GM18498 (cell line): ENCODE results near the gene SPTBN1.
A peak's percentile ranks its signal among the peaks of the same experiment; 100 is the strongest.

Experiments used
- ATAC-seq: cut with Tn5 transposase; IDR thresholded peaks from one replicate; pipeline ENCODE4 v1.9.1; 2021; ENCODE audit warnings: mild to moderate bottlenecking, moderate library complexity; ENCODE audit not compliant: unreplicated experiment

The SPTBN1 gene

DNA sequence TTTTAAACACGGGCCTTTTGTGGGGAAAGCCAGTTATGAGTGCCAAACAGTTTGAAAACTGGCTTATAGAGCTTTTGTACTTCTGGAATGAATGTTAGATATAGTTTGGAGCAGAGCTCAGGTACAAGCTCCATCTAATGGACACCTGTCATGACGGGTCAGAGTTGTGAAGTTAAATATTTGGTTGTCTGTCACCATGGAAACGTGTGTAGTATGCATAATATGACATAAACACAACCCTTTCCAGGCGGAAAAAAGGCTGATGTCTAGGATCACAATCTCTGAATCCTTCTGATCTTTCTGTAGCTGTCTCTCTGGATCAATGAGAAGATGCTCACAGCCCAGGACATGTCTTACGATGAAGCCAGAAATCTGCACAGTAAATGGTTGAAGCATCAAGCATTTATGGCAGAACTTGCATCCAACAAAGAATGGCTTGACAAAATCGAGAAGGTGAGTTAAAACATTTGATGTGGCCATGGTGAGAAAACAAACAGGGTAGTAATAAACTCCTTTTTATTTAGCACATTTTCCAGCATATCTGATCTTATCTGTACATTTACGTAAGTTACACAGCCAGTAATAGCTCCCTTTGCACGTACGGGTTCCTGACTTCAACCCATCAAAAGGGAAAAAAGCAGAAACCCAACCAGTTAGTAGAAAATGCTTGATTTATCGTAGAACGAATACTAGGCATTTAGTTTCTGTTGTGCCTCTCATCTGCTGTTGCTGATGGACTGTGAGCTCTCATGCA, 186.7 kb downstream of the SPTBN1 start:
- ATAC-seq = no peak

DNA sequence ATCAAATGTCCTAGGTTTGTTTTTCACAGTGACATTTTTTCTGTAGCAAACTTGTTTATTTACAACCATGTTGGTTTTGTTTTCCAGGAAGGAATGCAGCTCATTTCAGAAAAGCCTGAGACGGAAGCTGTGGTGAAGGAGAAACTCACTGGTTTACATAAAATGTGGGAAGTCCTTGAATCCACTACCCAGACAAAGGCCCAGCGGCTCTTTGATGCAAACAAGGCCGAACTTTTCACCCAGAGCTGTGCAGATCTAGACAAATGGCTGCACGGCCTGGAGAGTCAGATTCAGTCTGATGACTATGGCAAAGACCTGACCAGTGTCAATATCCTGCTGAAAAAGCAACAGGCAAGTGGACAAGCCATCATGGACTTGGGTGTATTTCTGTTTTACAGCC, 188.1 kb downstream of the SPTBN1 start:
- no peak for ATAC-seq

DNA sequence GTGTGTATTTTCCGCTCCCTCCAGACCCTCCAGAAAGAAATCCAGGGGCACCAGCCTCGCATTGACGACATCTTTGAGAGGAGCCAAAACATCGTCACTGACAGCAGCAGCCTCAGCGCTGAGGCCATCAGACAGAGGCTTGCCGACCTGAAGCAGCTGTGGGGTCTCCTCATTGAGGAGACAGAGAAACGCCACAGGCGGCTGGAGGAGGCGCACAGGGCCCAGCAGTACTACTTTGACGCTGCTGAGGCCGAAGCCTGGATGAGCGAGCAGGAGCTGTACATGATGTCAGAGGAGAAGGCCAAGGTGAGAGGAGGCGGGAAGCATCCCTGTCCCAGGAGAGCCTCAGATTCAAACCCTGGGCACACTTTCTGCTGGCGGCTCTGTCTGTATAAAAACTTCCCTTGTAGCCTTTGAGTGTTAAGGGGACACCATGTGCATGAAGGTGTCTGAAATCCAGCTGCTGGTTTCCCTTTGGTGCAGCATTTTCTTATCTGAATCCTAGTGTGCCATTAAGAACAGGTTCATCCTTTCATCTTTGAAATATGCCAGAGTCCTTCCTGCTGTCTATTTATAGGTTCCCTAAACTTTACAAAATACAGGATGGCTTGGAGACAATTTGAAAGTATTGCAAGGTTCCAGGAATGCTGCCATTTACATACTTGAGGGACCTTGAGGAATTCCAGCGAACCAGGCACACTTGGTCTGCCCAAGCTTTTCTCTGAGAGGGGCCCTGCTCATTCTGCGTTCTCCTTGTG, 190.2 kb downstream of the SPTBN1 start:
- no peak for ATAC-seq

DNA sequence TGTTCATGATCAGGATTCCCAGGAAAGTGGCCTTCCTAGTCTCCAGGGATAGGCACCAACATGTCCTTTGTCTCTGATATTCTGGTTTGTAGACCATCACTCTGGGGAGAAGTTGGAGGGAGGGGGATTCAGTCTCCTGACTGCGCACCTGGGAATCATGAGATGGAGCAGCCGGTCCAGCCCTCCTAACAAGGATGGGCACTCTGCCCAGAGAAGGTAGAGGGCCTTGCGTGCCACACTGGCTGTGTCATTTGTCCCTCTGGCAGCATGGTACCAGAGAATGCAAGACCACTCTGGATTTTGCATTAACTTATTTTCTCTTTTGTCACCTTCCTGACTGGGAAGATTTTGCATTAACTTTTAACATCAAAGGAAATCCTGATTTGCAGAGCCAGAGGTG, 192.1 kb downstream of the SPTBN1 start:
- ATAC-seq = no peak

DNA sequence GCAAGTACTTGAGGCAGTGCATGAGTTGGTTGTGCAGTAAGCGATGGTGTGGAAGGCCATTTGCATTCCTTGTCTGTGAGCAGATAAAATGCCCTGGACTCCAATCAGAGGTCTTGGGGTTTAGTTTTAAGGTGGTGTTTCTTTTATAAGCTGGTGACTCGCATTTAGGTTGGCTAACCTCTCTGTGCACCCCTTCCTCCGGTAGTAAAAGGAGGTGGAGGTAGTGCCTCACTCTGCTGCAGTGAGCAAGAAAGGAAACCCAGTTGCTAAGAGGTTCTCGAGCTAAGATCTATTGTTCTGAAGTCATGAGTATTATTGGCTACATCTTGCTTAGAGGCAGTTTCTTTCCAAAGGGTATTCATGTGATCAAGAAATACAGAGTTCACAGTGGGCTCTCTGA, 193.1 kb downstream of the SPTBN1 start:
- ATAC-seq = no peak

DNA sequence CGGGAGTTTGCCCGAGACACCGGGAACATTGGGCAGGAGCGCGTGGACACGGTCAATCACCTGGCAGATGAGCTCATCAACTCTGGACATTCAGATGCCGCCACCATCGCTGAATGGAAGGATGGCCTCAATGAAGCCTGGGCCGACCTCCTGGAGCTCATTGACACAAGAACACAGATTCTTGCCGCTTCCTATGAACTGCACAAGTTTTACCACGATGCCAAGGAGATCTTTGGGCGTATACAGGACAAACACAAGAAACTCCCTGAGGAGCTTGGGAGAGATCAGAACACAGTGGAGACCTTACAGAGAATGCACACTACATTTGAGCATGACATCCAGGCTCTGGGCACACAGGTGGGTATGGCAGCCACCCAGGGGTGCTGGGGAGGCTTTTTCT, 193.5 kb downstream of the SPTBN1 start:
- no peak for ATAC-seq

DNA sequence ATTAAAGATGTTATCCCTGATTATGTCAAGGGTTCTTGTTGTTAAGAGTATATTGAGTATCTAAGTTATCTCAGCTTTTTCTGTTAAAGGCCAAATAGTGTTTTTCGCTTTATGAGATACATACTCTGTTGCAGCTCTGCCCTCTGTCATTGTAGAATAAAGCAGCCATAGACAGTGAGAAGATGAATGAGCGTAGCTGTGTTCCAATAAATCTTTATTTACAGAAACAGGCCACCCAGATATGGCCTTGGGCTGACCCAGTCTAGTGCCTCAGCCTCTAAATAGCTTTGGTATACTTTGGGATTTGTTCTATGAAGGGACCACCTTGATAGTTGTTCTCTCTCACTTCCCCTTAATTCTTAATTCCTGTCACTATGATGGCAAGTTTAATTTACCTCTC, 194.5 kb downstream of the SPTBN1 start:
- no peak for ATAC-seq

DNA sequence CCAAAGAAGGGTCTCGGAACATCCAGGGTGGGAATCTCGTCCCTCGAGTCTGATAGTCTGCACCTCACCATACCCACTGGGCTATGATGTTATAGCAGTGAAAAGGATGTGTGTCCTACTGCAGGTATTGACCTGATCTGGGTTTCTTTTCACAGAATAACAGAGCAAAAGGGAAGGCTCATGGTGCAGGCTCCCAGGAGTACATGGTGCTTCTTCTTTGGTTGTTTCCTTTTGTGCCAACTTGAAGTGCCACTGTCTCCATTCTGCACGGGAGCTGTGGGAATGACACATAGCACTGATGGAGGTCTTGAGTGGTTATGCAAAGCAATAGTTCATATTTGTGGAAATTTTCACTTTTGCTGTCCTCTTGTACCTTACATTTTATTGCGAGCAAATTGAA, 195.2 kb downstream of the SPTBN1 start:
- no peak for ATAC-seq

DNA sequence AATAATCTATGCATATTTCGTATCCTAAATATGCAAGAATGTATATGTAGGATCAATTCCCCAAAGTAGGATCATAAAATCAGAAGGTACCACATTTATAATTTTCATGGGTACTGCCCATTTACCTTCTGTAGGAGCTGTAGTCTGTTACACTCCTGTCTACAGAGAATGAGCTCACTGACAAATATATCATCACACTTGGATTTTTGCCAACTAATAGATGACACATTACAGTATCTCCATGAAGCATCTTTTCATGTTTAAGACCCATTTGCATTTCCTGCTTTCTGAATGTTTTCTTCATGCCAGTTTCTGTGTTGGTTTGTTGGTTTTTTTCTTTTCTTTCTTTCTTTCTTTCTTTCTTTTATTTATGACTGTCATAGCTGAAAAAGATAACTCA, 196.4 kb downstream of the SPTBN1 start:
- peak; percentile 88 for ATAC-seq

DNA sequence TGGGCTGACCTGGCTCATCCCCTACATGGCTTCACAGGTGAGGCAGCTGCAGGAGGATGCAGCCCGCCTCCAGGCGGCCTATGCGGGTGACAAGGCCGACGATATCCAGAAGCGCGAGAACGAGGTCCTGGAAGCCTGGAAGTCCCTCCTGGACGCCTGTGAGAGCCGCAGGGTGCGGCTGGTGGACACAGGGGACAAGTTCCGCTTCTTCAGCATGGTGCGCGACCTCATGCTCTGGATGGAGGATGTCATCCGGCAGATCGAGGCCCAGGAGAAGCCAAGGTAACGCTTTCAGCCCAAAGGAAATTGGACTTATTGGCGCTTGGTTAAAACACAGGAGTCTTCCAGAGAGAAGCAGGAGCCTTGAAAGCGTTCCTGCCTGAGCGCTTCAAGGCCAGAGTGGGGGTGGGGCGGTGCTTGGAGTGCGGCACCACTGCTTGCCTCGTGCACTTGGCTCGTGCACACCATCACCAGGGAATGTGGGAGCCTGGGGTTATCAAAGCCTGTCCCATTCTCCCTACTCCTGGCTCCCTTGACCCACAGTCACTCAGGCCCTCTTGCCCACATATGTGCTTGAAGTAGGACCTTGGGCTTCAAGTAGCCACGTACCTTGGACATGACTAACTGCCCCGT, 197.6 kb downstream of the SPTBN1 start:
- ATAC-seq = no peak

DNA sequence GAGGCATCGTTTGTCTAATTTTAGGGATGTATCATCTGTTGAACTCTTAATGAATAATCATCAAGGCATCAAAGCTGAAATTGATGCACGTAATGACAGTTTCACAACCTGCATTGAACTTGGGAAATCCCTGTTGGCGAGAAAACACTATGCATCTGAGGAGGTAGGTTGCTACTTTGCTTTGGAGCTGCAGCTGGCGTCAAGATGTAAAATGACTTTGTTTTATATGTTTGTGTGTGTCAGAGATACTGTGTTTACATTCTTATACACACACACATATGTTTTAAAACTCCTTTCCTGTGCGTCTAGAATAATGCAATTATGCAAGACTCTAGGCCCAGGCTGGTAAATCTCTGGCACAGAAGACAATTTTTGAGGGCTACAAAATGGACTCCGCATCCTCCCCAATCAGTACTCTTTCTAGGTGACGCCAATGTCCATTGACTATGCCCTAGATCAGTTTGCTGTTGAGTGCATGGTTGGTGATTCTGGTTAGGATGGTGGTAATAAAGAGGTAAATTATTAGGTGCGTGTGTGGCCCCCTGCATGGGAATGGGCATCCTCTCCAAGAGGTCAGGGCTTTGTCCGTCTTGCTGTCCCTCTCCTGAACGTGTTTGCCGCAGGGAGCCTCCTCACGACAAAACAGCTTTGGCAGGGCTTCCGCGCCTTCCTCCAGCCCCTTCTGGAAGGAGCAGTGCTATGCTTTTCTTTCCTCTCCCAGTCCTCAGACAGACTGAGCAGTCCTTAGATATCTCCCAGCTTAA, 199.1 kb downstream of the SPTBN1 start:
- ATAC-seq = no peak

DNA sequence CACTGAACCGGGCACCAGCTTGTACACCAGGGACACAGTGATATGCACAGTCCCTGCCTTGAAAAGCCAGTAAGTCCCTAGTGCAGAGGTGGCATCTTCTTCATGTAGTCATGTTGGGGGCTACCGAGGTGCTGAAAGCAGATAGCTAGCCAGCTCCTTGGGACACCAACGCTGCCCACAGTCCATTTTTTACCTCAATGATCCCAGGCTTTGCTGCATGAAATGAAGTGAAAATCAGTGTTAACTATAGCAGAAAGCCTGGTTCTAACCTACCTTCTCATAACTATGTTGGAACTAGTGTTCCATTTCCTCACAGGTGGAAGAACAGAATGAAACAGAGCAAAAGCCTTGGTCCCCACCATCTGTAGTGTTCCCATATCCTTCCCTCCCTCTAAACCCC, 200.7 kb downstream of the SPTBN1 start:
- no peak for ATAC-seq

DNA sequence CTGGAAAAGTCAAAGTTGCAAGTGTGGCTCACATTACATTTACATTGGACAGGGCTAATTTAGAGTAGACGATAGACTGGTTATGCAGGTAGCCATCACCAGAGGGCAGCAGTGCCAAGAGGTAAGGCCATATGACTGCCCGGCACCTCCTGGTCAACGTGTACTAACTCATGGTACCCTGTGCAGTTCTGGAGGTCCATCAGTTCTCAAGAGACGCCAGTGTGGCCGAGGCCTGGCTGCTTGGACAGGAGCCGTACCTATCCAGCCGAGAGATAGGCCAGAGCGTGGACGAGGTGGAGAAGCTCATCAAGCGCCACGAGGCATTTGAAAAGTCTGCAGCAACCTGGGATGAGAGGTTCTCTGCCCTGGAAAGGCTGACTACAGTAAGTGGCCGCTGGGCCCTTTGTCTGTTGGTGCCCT, 201.5 kb downstream of the SPTBN1 start:
- no peak for ATAC-seq

DNA sequence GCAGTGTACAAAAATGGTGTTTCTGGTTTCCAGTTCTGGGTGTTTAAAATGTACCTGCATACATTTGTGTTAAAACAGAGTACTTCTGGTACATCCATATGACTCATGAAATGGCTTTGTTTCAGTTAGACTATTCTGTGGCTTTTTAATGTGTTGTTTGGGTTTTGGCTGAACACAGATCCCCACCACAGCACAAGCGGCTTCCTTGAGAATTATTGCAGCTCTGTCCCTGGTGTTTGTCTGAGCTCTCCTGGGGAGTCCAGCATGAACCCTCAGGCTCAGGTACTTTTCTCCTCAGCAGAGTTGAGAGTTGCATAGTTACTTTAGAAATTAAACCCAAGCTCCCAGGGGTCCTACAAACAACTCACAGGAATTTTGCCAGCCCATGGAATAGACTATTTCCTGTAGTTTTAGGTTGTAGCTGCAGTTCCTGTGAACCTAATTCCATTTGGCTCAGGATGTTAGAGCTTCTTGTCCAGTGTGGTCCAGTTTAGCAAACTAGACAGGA, 202.5 kb downstream of the SPTBN1 start:
- ATAC-seq = no peak

DNA sequence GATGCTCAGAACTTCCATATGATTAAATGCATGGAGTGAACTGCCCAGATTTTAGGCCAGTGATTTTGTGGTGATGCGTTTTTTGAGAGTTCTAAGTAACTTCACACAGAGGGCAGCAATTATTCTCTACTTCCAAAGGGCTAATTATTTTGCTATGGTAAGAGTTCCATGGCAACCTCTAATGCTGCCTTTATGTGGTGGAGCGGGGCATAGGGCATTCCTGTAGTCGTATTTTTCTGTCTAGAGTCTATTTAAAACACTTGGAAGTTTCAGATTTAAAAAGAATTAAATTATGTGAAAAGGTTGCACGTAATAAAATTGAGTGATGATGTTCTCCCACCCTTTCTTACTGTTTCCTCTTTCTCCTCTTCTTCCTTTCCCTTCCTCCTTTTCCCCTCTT, 203.4 kb downstream of the SPTBN1 start:
- no peak for ATAC-seq

DNA sequence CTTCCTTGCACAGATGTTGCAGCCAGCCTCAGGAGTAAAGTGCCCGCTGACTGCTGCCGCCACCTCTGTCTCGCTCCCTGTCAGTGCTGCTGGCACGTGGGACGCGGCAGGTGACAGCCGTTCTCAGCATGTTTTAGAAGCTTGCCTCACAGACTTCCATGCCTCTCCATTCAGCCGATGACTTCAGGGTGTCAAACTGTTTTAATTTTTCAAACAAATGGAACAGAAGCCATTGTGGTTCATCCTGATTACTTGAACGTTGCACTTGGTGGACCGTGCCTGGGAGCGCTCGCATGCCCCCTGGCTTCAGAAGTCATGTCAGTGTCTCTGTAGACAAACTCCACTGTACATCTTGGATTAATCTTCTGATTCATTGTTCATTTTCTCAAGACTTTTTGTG, 204.6 kb downstream of the SPTBN1 start:
- no peak for ATAC-seq

DNA sequence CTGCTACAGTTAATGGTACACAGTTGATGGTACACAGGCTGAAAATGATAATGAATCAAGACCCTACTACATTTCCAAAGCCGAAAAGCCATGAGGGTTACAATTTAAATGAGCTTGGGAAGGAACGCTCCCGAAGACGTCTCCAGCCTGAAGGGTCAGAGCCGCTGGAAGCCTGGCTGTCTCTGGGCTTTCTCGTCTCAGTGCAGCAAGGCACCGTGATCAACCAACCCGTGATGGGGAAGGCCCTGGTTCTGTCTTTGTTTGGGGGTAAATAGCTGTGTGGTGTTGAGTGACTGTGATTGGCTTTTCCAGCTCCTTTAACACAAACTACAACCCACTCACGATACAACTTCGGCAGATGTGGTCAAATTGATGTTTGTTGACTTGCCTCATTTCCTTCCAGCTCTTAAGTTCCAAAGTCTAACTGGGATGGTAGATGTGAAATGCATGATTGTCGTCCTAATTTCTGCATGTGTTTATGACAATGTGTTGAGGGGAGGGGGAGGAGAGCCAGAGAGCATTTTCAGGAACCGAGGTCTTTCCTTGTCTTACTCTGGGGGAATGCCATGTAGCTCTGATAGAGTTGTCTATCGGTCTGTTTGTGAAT, 207.4 kb downstream of the SPTBN1 start:
- ATAC-seq = no peak

DNA sequence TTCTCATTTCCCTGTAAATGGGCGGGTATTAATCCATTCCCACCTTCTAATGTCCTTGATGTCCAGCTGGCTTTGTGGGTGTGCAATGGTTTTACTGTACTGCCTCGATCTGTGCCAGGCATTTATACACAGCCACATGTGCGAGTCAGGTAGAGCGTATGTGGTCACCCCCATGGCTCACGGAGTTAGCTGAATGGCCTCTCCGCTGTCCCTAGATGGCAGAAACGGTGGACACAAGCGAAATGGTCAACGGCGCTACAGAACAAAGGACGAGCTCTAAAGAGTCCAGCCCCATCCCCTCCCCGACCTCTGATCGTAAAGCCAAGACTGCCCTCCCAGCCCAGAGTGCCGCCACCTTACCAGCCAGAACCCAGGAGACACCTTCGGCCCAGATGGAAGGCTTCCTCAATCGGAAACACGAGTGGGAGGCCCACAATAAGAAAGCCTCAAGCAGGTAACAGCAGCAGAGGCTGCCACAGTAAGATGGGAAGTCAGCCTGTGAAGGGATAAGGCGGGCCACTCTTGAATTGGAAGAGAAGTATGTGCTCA, 208.2 kb downstream of the SPTBN1 start:
- ATAC-seq = no peak

DNA sequence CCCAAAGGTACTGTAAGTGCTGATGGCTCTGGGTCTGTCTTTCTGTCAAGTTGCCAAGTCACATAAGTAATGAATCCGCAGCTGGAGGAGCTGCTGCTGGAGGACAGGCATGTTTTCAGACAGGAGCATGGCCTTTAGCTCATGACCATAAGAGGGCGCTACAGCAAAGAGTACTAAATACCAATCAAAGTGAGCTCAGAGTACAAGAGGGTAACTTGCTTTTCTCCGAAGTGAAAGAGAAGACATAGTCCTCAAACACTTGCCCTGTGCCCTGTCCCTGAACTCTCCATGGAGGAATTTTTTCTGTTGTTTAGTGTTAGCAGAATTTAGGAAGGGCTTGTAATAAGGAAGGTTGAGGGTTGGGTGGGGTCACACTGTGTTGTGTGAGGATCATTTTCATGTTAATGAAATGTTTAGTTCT, 209.3 kb downstream of the SPTBN1 start:
- no peak for ATAC-seq

DNA sequence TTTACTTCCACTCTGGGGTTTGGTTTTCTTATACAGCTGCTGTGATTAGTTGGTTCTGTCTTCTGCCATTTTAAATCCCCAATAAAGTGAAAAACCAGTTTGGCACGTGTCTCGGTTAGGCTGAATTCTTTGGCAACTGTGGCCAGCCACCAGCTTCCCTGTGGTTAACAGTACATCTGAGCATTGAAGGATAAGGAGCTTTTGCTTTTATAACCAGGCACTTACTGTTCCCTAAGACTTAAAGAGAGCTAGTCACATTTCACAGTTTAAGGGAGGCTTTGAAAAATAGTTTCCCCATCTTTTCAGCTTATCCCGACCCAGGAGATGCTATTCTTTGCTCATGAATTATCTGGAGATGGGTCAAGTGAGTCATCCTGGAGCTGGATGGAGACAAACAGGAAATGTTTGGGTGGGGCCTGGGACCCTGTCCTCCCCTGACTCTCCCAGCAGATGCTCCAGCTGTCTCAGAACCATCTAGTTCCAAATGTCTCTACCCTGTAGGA, 210.1 kb downstream of the SPTBN1 start:
- ATAC-seq = no peak
